BLaER1 (cell line): ENCODE measurements around the gene ABCC4.
A peak's percentile ranks its signal among the peaks of the same experiment; 100 is the strongest.

ENCODE experiments used
- H3K27ac ChIP-seq: shearing (Covaris generic); formaldehyde crosslinking; 2 replicates; pipeline ENCODE4 v1.8.1; 2022
- H3K27me3 ChIP-seq: shearing (Covaris generic); formaldehyde crosslinking; 2 replicates; pipeline ENCODE4 v1.8.1; 2022
- H3K36me3 ChIP-seq: shearing (Covaris generic); formaldehyde crosslinking; 2 replicates; pipeline ENCODE4 v1.8.1; 2022
- H3K4me1 ChIP-seq: shearing (Covaris generic); formaldehyde crosslinking; 2 replicates; pipeline ENCODE4 v1.8.1; 2022
- H3K4me2 ChIP-seq: shearing (Covaris generic); formaldehyde crosslinking; 2 replicates; pipeline ENCODE4 v1.8.1; 2022
- H3K4me3 ChIP-seq: shearing (Covaris generic); formaldehyde crosslinking; 2 replicates; pipeline ENCODE4 v1.8.1; 2022
- H3K9ac ChIP-seq: shearing (Covaris generic); formaldehyde crosslinking; 2 replicates; pipeline ENCODE4 v1.8.1; 2022
- H3K9me3 ChIP-seq: shearing (Covaris generic); formaldehyde crosslinking; 2 replicates; pipeline ENCODE4 v1.8.1; 2022
- H4K20me1 ChIP-seq: shearing (Covaris generic); formaldehyde crosslinking; 2 replicates; pipeline ENCODE4 v1.8.1; 2022
- Cebpa-rat ChIP-seq: shearing (Covaris generic); IDR thresholded peaks from 2 replicates; pipeline ENCODE4 v1.8.1; 2022

The ABCC4 gene

GRCh38 chr13:95235974-95236373, 65.3 kb downstream of the ABCC4 start:
- H3K27ac ChIP-seq: no peak overlapping the region
- H3K4me2 ChIP-seq: no peak overlapping the region
- no peak for TF ChIP-seq Cebpa-rat

GRCh38 chr13:95235199-95235756, 66.0 kb downstream of the ABCC4 start:
- Histone ChIP-seq H3K27ac (no peak overlapping the region), H3K27me3 (no peaks in the 10 kb centered on the region), H3K36me3 (peaks cover 31% of the 10 kb centered on the region), H3K4me2 (no peak overlapping the region), H3K4me3 (no peak overlapping the region), H3K4me1 (peaks cover 15% of the 10 kb centered on the region; the same call in 1 of the 2 replicates), H3K9ac (no peak overlapping the region), H3K9me3 (no peaks in the 10 kb centered on the region), H4K20me1 (no peaks in the 10 kb centered on the region)
- no peak for TF ChIP-seq Cebpa-rat

More at GRCh38 chr13:95235974-95236373, 65.3 kb downstream of the ABCC4 start:
- H3K9ac ChIP-seq: no peak overlapping the region
- no peaks in the 10 kb centered on the region for H4K20me1 ChIP-seq
- peaks cover 31% of the 10 kb centered on the region for H3K36me3 ChIP-seq
- no peaks in the 10 kb centered on the region for H3K9me3 ChIP-seq
- H3K27me3 ChIP-seq: no peaks in the 10 kb centered on the region
- no peak overlapping the region for H3K4me3 ChIP-seq
- H3K4me1 ChIP-seq: peaks cover 15% of the 10 kb centered on the region; the same call in 1 of the 2 replicates

GRCh38 chr13:95234242-95234641, 67.0 kb downstream of the ABCC4 start:
- Histone ChIP-seq H3K4me2 (no peak overlapping the region), H3K27me3 (no peaks in the 10 kb centered on the region), H3K9ac (no peak overlapping the region), H3K9me3 (no peaks in the 10 kb centered on the region), H3K36me3 (peaks cover 31% of the 10 kb centered on the region), H3K4me1 (peaks cover 8% of the 10 kb centered on the region; the same call in 1 of the 2 replicates), H3K4me3 (no peak overlapping the region), H4K20me1 (no peaks in the 10 kb centered on the region), H3K27ac (no peak overlapping the region)
- no peak for TF ChIP-seq Cebpa-rat

GRCh38 chr13:95233026-95233635, 68.1 kb downstream of the ABCC4 start:
- TF ChIP-seq Cebpa-rat: no peak
- Histone ChIP-seq H3K27ac (no peak overlapping the region), H3K4me1 (peaks cover 7% of the 10 kb centered on the region; the same call in 1 of the 2 replicates), H3K36me3 (peaks cover 25% of the 10 kb centered on the region), H3K9me3 (no peaks in the 10 kb centered on the region), H3K4me3 (no peak overlapping the region), H3K27me3 (no peaks in the 10 kb centered on the region), H4K20me1 (no peaks in the 10 kb centered on the region), H3K9ac (no peak overlapping the region), H3K4me2 (no peak overlapping the region)

GRCh38 chr13:95231393-95231792, 69.9 kb downstream of the ABCC4 start:
- Histone ChIP-seq H3K4me3 (no peak overlapping the region), H3K4me2 (no peak overlapping the region), H4K20me1 (no peaks in the 10 kb centered on the region)

GRCh38 chr13:95229855-95230254, 71.4 kb downstream of the ABCC4 start:
- Histone ChIP-seq H3K36me3 (peaks cover 5% of the 10 kb centered on the region), H3K4me2 (no peak overlapping the region), H4K20me1 (no peaks in the 10 kb centered on the region), H3K27ac (no peak overlapping the region), H3K27me3 (no peaks in the 10 kb centered on the region), H3K4me1 (peaks cover 20% of the 10 kb centered on the region), H3K4me3 (no peak overlapping the region), H3K9ac (no peak overlapping the region), H3K9me3 (no peaks in the 10 kb centered on the region)
- TF ChIP-seq Cebpa-rat: no peak

More at GRCh38 chr13:95231393-95231792, 69.9 kb downstream of the ABCC4 start:
- no peak overlapping the region for H3K27ac ChIP-seq
- peaks cover 20% of the 10 kb centered on the region for H3K4me1 ChIP-seq
- no peaks in the 10 kb centered on the region for H3K9me3 ChIP-seq
- no peak overlapping the region for H3K9ac ChIP-seq
- TF ChIP-seq Cebpa-rat: no peak
- no peaks in the 10 kb centered on the region for H3K27me3 ChIP-seq
- peaks cover 10% of the 10 kb centered on the region for H3K36me3 ChIP-seq

- peaks cover 5% of the 10 kb centered on the region for H3K36me3 ChIP-seq
- no peak overlapping the region for H3K4me2 ChIP-seq
- H3K27me3 ChIP-seq: no peaks in the 10 kb centered on the region
- TF ChIP-seq Cebpa-rat: no peak
- H4K20me1 ChIP-seq: no peaks in the 10 kb centered on the region
- H3K9me3 ChIP-seq: no peaks in the 10 kb centered on the region
- no peak overlapping the region for H3K27ac ChIP-seq
- no peak overlapping the region for H3K9ac ChIP-seq
- H3K4me3 ChIP-seq: no peak overlapping the region
- peaks cover 16% of the 10 kb centered on the region for H3K4me1 ChIP-seq
Observed at GRCh38 chr13:95228130-95228529, 73.1 kb downstream of the ABCC4 start.

GRCh38 chr13:95226932-95227695, 74.1 kb downstream of the ABCC4 start:
- no peak overlapping the region for H3K4me3 ChIP-seq
- no peaks in the 10 kb centered on the region for H4K20me1 ChIP-seq
- no peak overlapping the region for H3K27ac ChIP-seq
- no peak for TF ChIP-seq Cebpa-rat
- H3K4me1 ChIP-seq: peaks cover 26% of the 10 kb centered on the region
- H3K9ac ChIP-seq: no peak overlapping the region
- H3K9me3 ChIP-seq: no peaks in the 10 kb centered on the region
- peaks cover 5% of the 10 kb centered on the region for H3K36me3 ChIP-seq
- H3K4me2 ChIP-seq: peak overlapping the region; percentile 24
- no peaks in the 10 kb centered on the region for H3K27me3 ChIP-seq

- H3K36me3 ChIP-seq: peaks cover 3% of the 10 kb centered on the region
- peaks cover 32% of the 10 kb centered on the region for H3K4me1 ChIP-seq
- TF ChIP-seq Cebpa-rat: no peak
- H4K20me1 ChIP-seq: no peaks in the 10 kb centered on the region
- H3K9ac ChIP-seq: no peak overlapping the region
- no peaks in the 10 kb centered on the region for H3K9me3 ChIP-seq
- H3K4me2 ChIP-seq: no peak overlapping the region
- H3K27ac ChIP-seq: no peak overlapping the region
- no peak overlapping the region for H3K4me3 ChIP-seq
- no peaks in the 10 kb centered on the region for H3K27me3 ChIP-seq
Observed at GRCh38 chr13:95226476-95226875, 74.8 kb downstream of the ABCC4 start.

- Histone ChIP-seq H3K9ac (no peak overlapping the region), H3K4me2 (no peak overlapping the region), H3K4me1 (peaks cover 36% of the 10 kb centered on the region), H3K27me3 (no peaks in the 10 kb centered on the region), H3K4me3 (no peak overlapping the region), H3K9me3 (no peaks in the 10 kb centered on the region), H3K27ac (no peak overlapping the region), H3K36me3 (no peaks in the 10 kb centered on the region; the same call in 1 of the 2 replicates), H4K20me1 (no peaks in the 10 kb centered on the region)
- TF ChIP-seq Cebpa-rat: no peak
Observed at GRCh38 chr13:95226050-95226449, 75.2 kb downstream of the ABCC4 start.
